ENCODE results near the gene LSM14A. TPM values are rescaled to one million over a fixed set of nuclear protein-coding genes. Genes with fewer than 3 reads are reported as not detected.
"Not testable (repeated sequence)": the region's sequence is repeated elsewhere in the genome, so short reads cannot be mapped to it uniquely, and the experiment has no call there.

The LSM14A gene
- total RNA-seq, 1 donor from 2014 or later, result 89.5 TPM

- no peak overlapping the region for H3K27ac Mint-ChIP-seq (ENCODE audit: unreplicated experiment)
- H3K4me3 Mint-ChIP-seq (ENCODE audit: unreplicated experiment), result no peak overlapping the region
- DNase-seq, result no peak
- no peaks in the 10 kb centered on the region for H3K36me3 Mint-ChIP-seq (ENCODE audit: unreplicated experiment)
- peaks cover 5% of the 10 kb centered on the region for H3K4me1 Mint-ChIP-seq (ENCODE audit: low read depth, unreplicated experiment)
- H3K9me3 Mint-ChIP-seq (ENCODE audit: unreplicated experiment), result no peaks in the 10 kb centered on the region
- no peak for TF ChIP-seq CTCF (IDR thresholded peaks at IDR 0.05; ENCODE audit: partially characterized antibody, unreplicated experiment)
- no peaks in the 10 kb centered on the region for H3K27me3 Mint-ChIP-seq (ENCODE audit: unreplicated experiment)
Observed at GRCh38 chr19:34214040-34214439, 41.7 kb downstream of the LSM14A start.

GRCh38 chr19:34215006-34215665 is 42.8 kb downstream of the LSM14A start:
- no peaks in the 10 kb centered on the region for H3K9me3 Mint-ChIP-seq (ENCODE audit: unreplicated experiment)
- DNase-seq, result no peak
- TF ChIP-seq CTCF (IDR thresholded peaks at IDR 0.05; ENCODE audit: partially characterized antibody, unreplicated experiment), result no peak
- H3K27ac Mint-ChIP-seq (ENCODE audit: unreplicated experiment), result peak overlapping the region; percentile 48
- H3K27me3 Mint-ChIP-seq (ENCODE audit: unreplicated experiment), result no peaks in the 10 kb centered on the region
- H3K36me3 Mint-ChIP-seq (ENCODE audit: unreplicated experiment), result no peaks in the 10 kb centered on the region
- no peak overlapping the region for H3K4me3 Mint-ChIP-seq (ENCODE audit: unreplicated experiment)
- peaks cover 5% of the 10 kb centered on the region for H3K4me1 Mint-ChIP-seq (ENCODE audit: low read depth, unreplicated experiment)

GRCh38 chr19:34215666-34216038 is 43.3 kb downstream of the LSM14A start:
- H3K4me3 Mint-ChIP-seq (ENCODE audit: unreplicated experiment), result no peak overlapping the region
- no peaks in the 10 kb centered on the region for H3K27me3 Mint-ChIP-seq (ENCODE audit: unreplicated experiment)
- no peaks in the 10 kb centered on the region for H3K9me3 Mint-ChIP-seq (ENCODE audit: unreplicated experiment)
- no peak for DNase-seq
- no peaks in the 10 kb centered on the region for H3K36me3 Mint-ChIP-seq (ENCODE audit: unreplicated experiment)
- no peak for TF ChIP-seq CTCF (IDR thresholded peaks at IDR 0.05; ENCODE audit: partially characterized antibody, unreplicated experiment)
- peak overlapping the region; percentile 62 for H3K27ac Mint-ChIP-seq (ENCODE audit: unreplicated experiment)
- peaks cover 5% of the 10 kb centered on the region for H3K4me1 Mint-ChIP-seq (ENCODE audit: low read depth, unreplicated experiment)

GRCh38 chr19:34216745-34217219 is 44.5 kb downstream of the LSM14A start:
- DNase-seq; H3K27me3 Mint-ChIP-seq (ENCODE audit: unreplicated experiment); H3K4me3 Mint-ChIP-seq (ENCODE audit: unreplicated experiment); H3K27ac Mint-ChIP-seq (ENCODE audit: unreplicated experiment); H3K9me3 Mint-ChIP-seq (ENCODE audit: unreplicated experiment); H3K4me1 Mint-ChIP-seq (ENCODE audit: low read depth, unreplicated experiment); H3K36me3 Mint-ChIP-seq (ENCODE audit: unreplicated experiment): not testable (repeated sequence)

GRCh38 chr19:34217952-34218817 is 45.9 kb downstream of the LSM14A start:
- Mint-ChIP-seq H3K27ac (ENCODE audit: unreplicated experiment) (peak overlapping the region; percentile 7), H3K4me3 (ENCODE audit: unreplicated experiment) (no peak overlapping the region), H3K9me3 (ENCODE audit: unreplicated experiment) (no peaks in the 10 kb centered on the region), H3K27me3 (ENCODE audit: unreplicated experiment) (no peaks in the 10 kb centered on the region), H3K36me3 (ENCODE audit: unreplicated experiment) (no peaks in the 10 kb centered on the region), H3K4me1 (ENCODE audit: low read depth, unreplicated experiment) (peaks cover 5% of the 10 kb centered on the region)
- TF ChIP-seq CTCF (IDR thresholded peaks at IDR 0.05; ENCODE audit: partially characterized antibody, unreplicated experiment), result no peak
- DNase-seq, result no peak

Data from glutamatergic neuron (in vitro differentiated cells).